H9 (cell line): ENCODE data around the gene PIGK. TPM values are rescaled to one million over a fixed set of nuclear protein-coding genes. Genes with fewer than 3 reads are reported as not detected.

Source experiments
- DNase-seq: peaks from one replicate; pipeline ENCODE4 v3.0.0-alpha.2; 2017
- H2AFZ ChIP-seq: one replicate; pipeline ENCODE4 v1.6.1; 2013; ENCODE audit warnings: mild to moderate bottlenecking, low read length, control low read depth, moderate library complexity
- H2AK5ac ChIP-seq: 2 replicates; pipeline ENCODE4 v1.6.1; 2013; ENCODE audit warnings: low read length, control low read depth, mixed read lengths; ENCODE audit not compliant: insufficient read length
- H2BK120ac ChIP-seq: one replicate; pipeline ENCODE4 v1.6.1; 2013; ENCODE audit warnings: low read depth, mild to moderate bottlenecking, low read length, control low read depth, inconsistent platforms; ENCODE audit not compliant: poor library complexity, severe bottlenecking
- H2BK12ac ChIP-seq: 2 replicates; pipeline ENCODE4 v1.6.1; 2013; ENCODE audit warnings: low read length, control low read depth, mixed read lengths, low read depth; ENCODE audit not compliant: insufficient read length
- H2BK15ac ChIP-seq: 2 replicates; pipeline ENCODE4 v1.6.1; 2013; ENCODE audit warnings: low read depth, low read length, control low read depth
- H2BK20ac ChIP-seq: one replicate; pipeline ENCODE4 v1.6.1; 2013; ENCODE audit warnings: low read depth, mild to moderate bottlenecking, low read length, control low read depth, inconsistent platforms; ENCODE audit not compliant: poor library complexity, severe bottlenecking
- H2BK5ac ChIP-seq: 2 replicates; pipeline ENCODE4 v1.6.1; 2013; ENCODE audit warnings: low read length, control low read depth, mixed read lengths; ENCODE audit not compliant: insufficient read length
- H3K14ac ChIP-seq: 2 replicates; pipeline ENCODE4 v1.6.1; 2013; ENCODE audit warnings: low read length, control low read depth; ENCODE audit not compliant: insufficient read depth
- H3K18ac ChIP-seq: 2 replicates; pipeline ENCODE4 v1.6.1; 2013; ENCODE audit warnings: low read depth, mild to moderate bottlenecking, mixed read lengths, low read length, control low read depth; ENCODE audit not compliant: insufficient read length
- H3K23ac ChIP-seq: 2 replicates; pipeline ENCODE4 v1.6.1; 2013; ENCODE audit warnings: low read length, control low read depth, mixed read lengths, low read depth; ENCODE audit not compliant: insufficient read length
- H3K23me2 ChIP-seq: 2 replicates; pipeline ENCODE4 v1.6.1; 2013; ENCODE audit warnings: low read depth, mild to moderate bottlenecking, mixed read lengths, low read length, control low read depth; ENCODE audit not compliant: insufficient read length, poor library complexity, severe bottlenecking
- H3K27ac ChIP-seq: 2 replicates; pipeline ENCODE4 v1.5.1; 2013; ENCODE audit warnings: low read length, control low read depth, mixed read lengths, low read depth; ENCODE audit not compliant: insufficient read length
- H3K27me3 ChIP-seq: 2 replicates; pipeline ENCODE4 v1.6.1; 2013; ENCODE audit warnings: low read length, control low read depth, inconsistent platforms; ENCODE audit not compliant: insufficient read depth
- H3K4ac ChIP-seq: 2 replicates; pipeline ENCODE4 v1.6.1; 2013; ENCODE audit warnings: low read depth, mild to moderate bottlenecking, control low read depth, inconsistent platforms, low read length, moderate library complexity
- H3K4me1 ChIP-seq: 2 replicates; pipeline ENCODE4 v1.6.1; 2013; ENCODE audit warnings: low read length, control low read depth, inconsistent platforms; ENCODE audit not compliant: insufficient read depth
- H3K4me2 ChIP-seq: 2 replicates; pipeline ENCODE4 v1.6.1; 2013; ENCODE audit warnings: low read length, control low read depth, mixed read lengths; ENCODE audit not compliant: insufficient read length, insufficient read depth
- H3K56ac ChIP-seq: 2 replicates; pipeline ENCODE4 v1.6.1; 2013; ENCODE audit warnings: low read depth, mild to moderate bottlenecking, mixed read lengths, low read length, control low read depth; ENCODE audit not compliant: insufficient read length
- H3K79me1 ChIP-seq: 2 replicates; pipeline ENCODE4 v1.6.1; 2013; ENCODE audit warnings: low read depth, mild to moderate bottlenecking, moderate library complexity, low read length, control low read depth, inconsistent platforms; ENCODE audit not compliant: insufficient read depth, poor library complexity, severe bottlenecking
- H3K79me2 ChIP-seq: 2 replicates; pipeline ENCODE4 v1.6.1; 2013; ENCODE audit warnings: low read length, control low read depth, inconsistent platforms; ENCODE audit not compliant: insufficient read depth
- H3K9ac ChIP-seq: 2 replicates; pipeline ENCODE4 v1.6.1; 2013; ENCODE audit warnings: low read length, control low read depth, mixed read lengths; ENCODE audit not compliant: insufficient read length; ENCODE audit errors: extremely low read depth
- H3K9me3 ChIP-seq: one replicate; pipeline ENCODE4 v1.6.1; 2013; ENCODE audit warnings: low read depth, low read length, inconsistent platforms; ENCODE audit not compliant: control insufficient read depth
- H3T11ph ChIP-seq: one replicate; pipeline ENCODE4 v1.6.1; 2013; ENCODE audit warnings: mild to moderate bottlenecking, low read length, control low read depth, inconsistent platforms
- H4K20me1 ChIP-seq: one replicate; pipeline ENCODE4 v1.6.1; 2013; ENCODE audit not compliant: control insufficient read depth, insufficient read length, insufficient read depth
- H4K5ac ChIP-seq: 2 replicates; pipeline ENCODE4 v1.6.1; 2013; ENCODE audit warnings: low read depth, mild to moderate bottlenecking, mixed read lengths, low read length, control low read depth; ENCODE audit not compliant: insufficient read length
- H4K8ac ChIP-seq: replicated peaks from 2 replicates; pipeline ENCODE4 v1.6.1; 2013; ENCODE audit warnings: low read length, control low read depth, mixed read lengths, low read depth; ENCODE audit not compliant: insufficient read length
- H4K91ac ChIP-seq: 2 replicates; pipeline ENCODE4 v1.6.1; 2013; ENCODE audit warnings: low read depth, mild to moderate bottlenecking, moderate library complexity, mixed read lengths, low read length, control low read depth; ENCODE audit not compliant: insufficient read length
- H3K27ac Mint-ChIP-seq, 3 experiments: 2 replicates in 2 of 3; 3 replicates in 1 of 3; pipeline ENCODE4 v1.8.0; 2020 to 2021; ENCODE audit warnings: mixed read lengths in 3 of 3, mild to moderate bottlenecking in 1 of 3, moderate library complexity in 1 of 3
- H3K27me3 Mint-ChIP-seq: 2 replicates; pipeline ENCODE4 v1.8.0; 2021; ENCODE audit warnings: low read depth, mild to moderate bottlenecking, moderate library complexity, mixed read lengths
- H3K36me3 Mint-ChIP-seq, 3 experiments: 2 replicates in 2 of 3; 3 replicates in 1 of 3; pipeline ENCODE4 v1.8.0; 2020 to 2021; ENCODE audit warnings: low read depth in 3 of 3, mixed read lengths in 3 of 3; ENCODE audit not compliant: insufficient read depth in 1 of 3
- H3K4me1 Mint-ChIP-seq, 2 experiments: 2 replicates each; pipeline ENCODE4 v1.8.0; 2020; ENCODE audit warnings: mixed read lengths in 2 of 2
- H3K4me3 Mint-ChIP-seq, 2 experiments: 2 replicates in 1 of 2; 3 replicates in 1 of 2; pipeline ENCODE4 v1.8.0; 2020 to 2021; ENCODE audit warnings: mild to moderate bottlenecking in 2 of 2, mixed read lengths in 2 of 2, moderate library complexity in 1 of 2
- H3K9me3 Mint-ChIP-seq, 2 experiments: 2 replicates in 1 of 2; 3 replicates in 1 of 2; pipeline ENCODE4 v1.8.0; 2020; ENCODE audit warnings: mild to moderate bottlenecking in 2 of 2, mixed read lengths in 2 of 2, moderate library complexity in 1 of 2
- WGBS: extraction: QIAGEN DNeasy Blood & Tissue Kit; methylation state at CpG from one replicate; pipeline ENCODE4 v1.1.7; 2013; ENCODE audit warnings: missing lambda C conversion rate, low lambda C conversion rate, mixed read lengths; ENCODE audit not compliant: insufficient read length; ENCODE audit errors: extremely low coverage; 5-methylcytosine and 5-hydroxymethylcytosine counted together
- total RNA-seq: library from RNA; stranded (reverse); gene quantifications from 2 replicates; pipeline ENCODE4 v1.2.1, GENCODE V29; 2021
- TF ChIP-seq, protein P1 (sequence below): fragments of 200-600 bp; sonication (generic); conservative IDR thresholded peaks from 3 replicates; pipeline ENCODE4 v1.8.0; 2021; ENCODE audit warnings: antibody characterized with exemption, mild to moderate bottlenecking

Gene PIGK
- total RNA-seq, 1 experiment from 2014 or later: 22.1 TPM

DNA sequence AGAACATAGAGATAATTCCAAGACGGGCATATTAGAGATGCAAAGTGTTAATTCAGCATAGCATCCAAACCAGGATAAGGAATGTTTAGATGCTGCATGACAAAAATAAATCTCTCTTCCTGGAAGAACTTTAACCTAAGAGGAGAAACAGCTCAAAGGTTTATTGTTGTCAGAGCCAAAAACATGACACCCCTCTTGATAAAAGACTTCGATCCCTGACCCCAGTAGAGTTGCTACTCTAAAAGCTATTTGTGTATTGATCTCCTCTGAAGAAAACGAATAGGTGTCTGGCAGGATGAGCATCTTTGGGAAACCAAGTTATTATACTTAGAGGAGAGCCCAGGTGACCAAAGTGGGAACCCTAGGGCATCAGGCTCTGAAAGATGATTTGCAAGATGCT is 158.1 kb downstream of the PIGK start:
- TF ChIP-seq, protein P1, sequence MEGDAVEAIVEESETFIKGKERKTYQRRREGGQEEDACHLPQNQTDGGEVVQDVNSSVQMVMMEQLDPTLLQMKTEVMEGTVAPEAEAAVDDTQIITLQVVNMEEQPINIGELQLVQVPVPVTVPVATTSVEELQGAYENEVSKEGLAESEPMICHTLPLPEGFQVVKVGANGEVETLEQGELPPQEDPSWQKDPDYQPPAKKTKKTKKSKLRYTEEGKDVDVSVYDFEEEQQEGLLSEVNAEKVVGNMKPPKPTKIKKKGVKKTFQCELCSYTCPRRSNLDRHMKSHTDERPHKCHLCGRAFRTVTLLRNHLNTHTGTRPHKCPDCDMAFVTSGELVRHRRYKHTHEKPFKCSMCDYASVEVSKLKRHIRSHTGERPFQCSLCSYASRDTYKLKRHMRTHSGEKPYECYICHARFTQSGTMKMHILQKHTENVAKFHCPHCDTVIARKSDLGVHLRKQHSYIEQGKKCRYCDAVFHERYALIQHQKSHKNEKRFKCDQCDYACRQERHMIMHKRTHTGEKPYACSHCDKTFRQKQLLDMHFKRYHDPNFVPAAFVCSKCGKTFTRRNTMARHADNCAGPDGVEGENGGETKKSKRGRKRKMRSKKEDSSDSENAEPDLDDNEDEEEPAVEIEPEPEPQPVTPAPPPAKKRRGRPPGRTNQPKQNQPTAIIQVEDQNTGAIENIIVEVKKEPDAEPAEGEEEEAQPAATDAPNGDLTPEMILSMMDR: no peak
- no peak overlapping the region for H3K23ac ChIP-seq
- H3K4me1 ChIP-seq: peaks cover 4% of the 10 kb centered on the region; the same call in 1 of the 2 replicates

More for the DNA sequence above, 158.1 kb downstream of the PIGK start:
- H2BK15ac ChIP-seq: no peak overlapping the region
- H4K5ac ChIP-seq: no peak overlapping the region
- no peaks in the 10 kb centered on the region for H3K27me3 Mint-ChIP-seq
- H3K4me1 Mint-ChIP-seq: peaks cover 23 to 26% of the 10 kb centered on the region in 2 experiments
- H3K79me2 ChIP-seq: no peaks in the 10 kb centered on the region
- no peak overlapping the region for H3K4ac ChIP-seq
- no peak overlapping the region for H2BK20ac ChIP-seq
- no peak overlapping the region for H2BK120ac ChIP-seq
- no peaks in the 10 kb centered on the region for H4K20me1 ChIP-seq
- DNase-seq: no peak
- no peaks in the 10 kb centered on the region for H3K9me3 ChIP-seq
- no peak overlapping the region for H3K27ac Mint-ChIP-seq
- H3K9ac ChIP-seq: no peak overlapping the region
- H3T11ph ChIP-seq: no peak overlapping the region
- H4K91ac ChIP-seq: no peak overlapping the region
- no CpG with 5 or more reads among the region's 3 CpGs for WGBS
- H3K56ac ChIP-seq: no peak overlapping the region
- H4K8ac ChIP-seq: no peak overlapping the region
- no peak overlapping the region for H3K4me3 Mint-ChIP-seq
- no peak overlapping the region for H3K4me2 ChIP-seq
- no peak overlapping the region for H2AK5ac ChIP-seq
- H3K27ac ChIP-seq: no peak overlapping the region
- no peak overlapping the region for H2AFZ ChIP-seq
- H3K79me1 ChIP-seq: no peaks in the 10 kb centered on the region
- H3K9me3 Mint-ChIP-seq: no peaks in the 10 kb centered on the region
- H2BK12ac ChIP-seq: no peak overlapping the region
- H3K23me2 ChIP-seq: no peaks in the 10 kb centered on the region
- no peak overlapping the region for H3K18ac ChIP-seq
- no peak overlapping the region for H2BK5ac ChIP-seq
- H3K36me3 Mint-ChIP-seq: no peaks in the 10 kb centered on the region; a peak in 1 of 7 replicates
- no peak overlapping the region for H3K14ac ChIP-seq
- H3K27me3 ChIP-seq: no peaks in the 10 kb centered on the region
